ENCODE data around the gene COPG2.

Gene COPG2

DNA sequence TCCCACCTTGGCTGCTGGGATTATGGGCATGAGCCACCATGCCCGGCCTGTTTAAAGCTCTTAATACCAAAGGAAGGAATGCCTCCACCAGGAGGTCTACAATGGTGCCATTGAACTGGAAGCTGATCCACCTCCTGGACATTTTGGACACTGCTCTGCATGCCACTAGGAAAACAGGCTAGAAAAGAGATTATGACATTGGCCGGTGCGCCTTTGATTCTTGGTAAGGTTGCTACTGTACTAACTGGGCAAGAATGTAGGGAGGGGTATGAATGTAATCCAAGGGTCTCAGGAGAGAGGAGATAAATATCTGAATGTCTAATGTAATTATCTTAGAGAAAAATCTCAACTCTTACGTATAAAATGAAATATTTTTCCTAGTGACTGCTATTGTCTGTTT is 39.5 kb upstream of the COPG2 start:
- H3F3A ChIP-seq (ENCODE audit: low read depth): no peaks in the 10 kb centered on the region
- H3K4me3 ChIP-seq (ENCODE audit: low read length, poor library complexity, severe bottlenecking): no peak overlapping the region
- no peaks in the 10 kb centered on the region for H4K20me1 ChIP-seq (ENCODE audit: insufficient read depth, low read length, poor library complexity, severe bottlenecking)
- H3K9me2 ChIP-seq (replicated peaks; ENCODE audit: low read depth, low read length): no peaks in the 10 kb centered on the region
- H3K79me2 ChIP-seq (ENCODE audit: insufficient read depth, low read length): no peaks in the 10 kb centered on the region
- H3K9me3 ChIP-seq (ENCODE audit: insufficient read depth, low read depth, low read length): no peaks in the 10 kb centered on the region
- H3K4me2 ChIP-seq (ENCODE audit: low read depth, low read length, poor library complexity, severe bottlenecking): no peak overlapping the region
- no peak overlapping the region for H3K9ac ChIP-seq (ENCODE audit: low read depth, low read length, poor library complexity, severe bottlenecking)
- no peaks in the 10 kb centered on the region for H3K27me3 ChIP-seq (ENCODE audit: insufficient read depth, low read length, poor library complexity, severe bottlenecking)
- H3K4me1 ChIP-seq (ENCODE audit: insufficient read depth, low read length, poor library complexity, severe bottlenecking): no peaks in the 10 kb centered on the region
- H3K36me3 ChIP-seq (ENCODE audit: insufficient read depth, low read length): no peaks in the 10 kb centered on the region
- no peak overlapping the region for H2AFZ ChIP-seq (ENCODE audit: low read length)
- TF ChIP-seq EZH2phosphoT487 (IDR thresholded peaks at IDR 0.05; ENCODE audit: borderline replicate concordance): no peak
- TF ChIP-seq, protein P1, sequence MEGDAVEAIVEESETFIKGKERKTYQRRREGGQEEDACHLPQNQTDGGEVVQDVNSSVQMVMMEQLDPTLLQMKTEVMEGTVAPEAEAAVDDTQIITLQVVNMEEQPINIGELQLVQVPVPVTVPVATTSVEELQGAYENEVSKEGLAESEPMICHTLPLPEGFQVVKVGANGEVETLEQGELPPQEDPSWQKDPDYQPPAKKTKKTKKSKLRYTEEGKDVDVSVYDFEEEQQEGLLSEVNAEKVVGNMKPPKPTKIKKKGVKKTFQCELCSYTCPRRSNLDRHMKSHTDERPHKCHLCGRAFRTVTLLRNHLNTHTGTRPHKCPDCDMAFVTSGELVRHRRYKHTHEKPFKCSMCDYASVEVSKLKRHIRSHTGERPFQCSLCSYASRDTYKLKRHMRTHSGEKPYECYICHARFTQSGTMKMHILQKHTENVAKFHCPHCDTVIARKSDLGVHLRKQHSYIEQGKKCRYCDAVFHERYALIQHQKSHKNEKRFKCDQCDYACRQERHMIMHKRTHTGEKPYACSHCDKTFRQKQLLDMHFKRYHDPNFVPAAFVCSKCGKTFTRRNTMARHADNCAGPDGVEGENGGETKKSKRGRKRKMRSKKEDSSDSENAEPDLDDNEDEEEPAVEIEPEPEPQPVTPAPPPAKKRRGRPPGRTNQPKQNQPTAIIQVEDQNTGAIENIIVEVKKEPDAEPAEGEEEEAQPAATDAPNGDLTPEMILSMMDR (conservative IDR thresholded peaks at IDR 0.05; ENCODE audit: low read length): no peak

DNA sequence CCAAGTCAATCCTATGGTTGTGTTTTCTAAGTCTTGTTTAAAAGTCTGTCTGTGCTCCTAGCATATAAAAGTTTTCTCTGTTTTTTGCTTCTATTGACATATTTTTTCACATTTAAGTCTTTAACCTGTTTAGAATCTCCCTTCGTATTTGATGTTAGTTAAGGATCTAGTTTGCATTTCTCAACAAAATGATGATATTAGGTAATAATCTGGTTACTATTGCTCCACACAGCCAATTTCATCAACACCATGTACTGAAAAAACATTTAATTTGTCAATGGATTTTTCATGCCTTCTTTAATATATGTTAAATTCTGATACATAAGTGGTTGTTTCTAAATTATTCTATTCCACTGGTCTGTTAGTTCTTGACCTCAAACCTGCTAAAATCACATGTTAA is 35.3 kb upstream of the COPG2 start:
- Histone ChIP-seq H3K4me1 (ENCODE audit: insufficient read depth, low read length, poor library complexity, severe bottlenecking) (no peaks in the 10 kb centered on the region), H3K4me2 (ENCODE audit: low read depth, low read length, poor library complexity, severe bottlenecking) (no peak overlapping the region), H3F3A (ENCODE audit: low read depth) (no peaks in the 10 kb centered on the region), H4K20me1 (ENCODE audit: insufficient read depth, low read length, poor library complexity, severe bottlenecking) (no peaks in the 10 kb centered on the region), H3K9me3 (ENCODE audit: insufficient read depth, low read depth, low read length) (no peaks in the 10 kb centered on the region), H3K9ac (ENCODE audit: low read depth, low read length, poor library complexity, severe bottlenecking) (no peak overlapping the region), H3K27me3 (ENCODE audit: insufficient read depth, low read length, poor library complexity, severe bottlenecking) (no peaks in the 10 kb centered on the region), H3K4me3 (ENCODE audit: low read length, poor library complexity, severe bottlenecking) (no peak overlapping the region), H2AFZ (ENCODE audit: low read length) (no peak overlapping the region), H3K9me2 (replicated peaks; ENCODE audit: low read depth, low read length) (no peaks in the 10 kb centered on the region), H3K79me2 (ENCODE audit: insufficient read depth, low read length) (no peaks in the 10 kb centered on the region), H3K36me3 (ENCODE audit: insufficient read depth, low read length) (no peaks in the 10 kb centered on the region)
- TF ChIP-seq EZH2phosphoT487 (IDR thresholded peaks at IDR 0.05; ENCODE audit: borderline replicate concordance): no peak
- TF ChIP-seq, protein P1 (conservative IDR thresholded peaks at IDR 0.05; ENCODE audit: low read length): no peak

DNA sequence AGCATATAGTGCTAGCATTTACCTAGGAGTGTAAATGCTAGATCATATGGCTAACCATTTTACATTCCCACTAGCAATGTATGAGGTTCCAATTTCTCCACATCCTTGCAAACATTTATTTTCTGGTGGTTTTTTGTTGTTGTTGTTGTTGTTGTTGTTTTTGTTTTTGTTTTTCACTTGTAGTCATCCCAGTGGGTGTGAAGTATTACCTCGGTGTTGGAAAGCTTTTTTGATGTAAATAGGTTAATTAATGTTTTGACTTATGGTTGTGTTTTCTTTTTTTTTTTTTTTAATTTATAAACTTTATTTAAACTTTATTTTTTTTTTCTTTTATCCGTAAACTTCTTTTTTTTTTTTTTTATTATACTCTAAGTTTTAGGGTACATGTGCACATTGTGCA is 33.1 kb upstream of the COPG2 start:
- no peaks in the 10 kb centered on the region for H3K4me1 ChIP-seq (ENCODE audit: insufficient read depth, low read length, poor library complexity, severe bottlenecking)
- H3K4me2 ChIP-seq (ENCODE audit: low read depth, low read length, poor library complexity, severe bottlenecking): no peak overlapping the region
- no peak overlapping the region for H3K9ac ChIP-seq (ENCODE audit: low read depth, low read length, poor library complexity, severe bottlenecking)
- H3K9me2 ChIP-seq (replicated peaks; ENCODE audit: low read depth, low read length): no peaks in the 10 kb centered on the region
- no peak for TF ChIP-seq EZH2phosphoT487 (IDR thresholded peaks at IDR 0.05; ENCODE audit: borderline replicate concordance)
- TF ChIP-seq, protein P1 (conservative IDR thresholded peaks at IDR 0.05; ENCODE audit: low read length): no peak
- no peaks in the 10 kb centered on the region for H3K9me3 ChIP-seq (ENCODE audit: insufficient read depth, low read depth, low read length)
- no peak overlapping the region for H3K4me3 ChIP-seq (ENCODE audit: low read length, poor library complexity, severe bottlenecking)
- H3K79me2 ChIP-seq (ENCODE audit: insufficient read depth, low read length): no peaks in the 10 kb centered on the region
- H3K27me3 ChIP-seq (ENCODE audit: insufficient read depth, low read length, poor library complexity, severe bottlenecking): no peaks in the 10 kb centered on the region
- H4K20me1 ChIP-seq (ENCODE audit: insufficient read depth, low read length, poor library complexity, severe bottlenecking): no peaks in the 10 kb centered on the region
- no peaks in the 10 kb centered on the region for H3K36me3 ChIP-seq (ENCODE audit: insufficient read depth, low read length)
- no peaks in the 10 kb centered on the region for H3F3A ChIP-seq (ENCODE audit: low read depth)
- H2AFZ ChIP-seq (ENCODE audit: low read length): no peak overlapping the region

All from Loucy (cell line).